ENCODE data around the gene THRB.

The THRB gene

DNA sequence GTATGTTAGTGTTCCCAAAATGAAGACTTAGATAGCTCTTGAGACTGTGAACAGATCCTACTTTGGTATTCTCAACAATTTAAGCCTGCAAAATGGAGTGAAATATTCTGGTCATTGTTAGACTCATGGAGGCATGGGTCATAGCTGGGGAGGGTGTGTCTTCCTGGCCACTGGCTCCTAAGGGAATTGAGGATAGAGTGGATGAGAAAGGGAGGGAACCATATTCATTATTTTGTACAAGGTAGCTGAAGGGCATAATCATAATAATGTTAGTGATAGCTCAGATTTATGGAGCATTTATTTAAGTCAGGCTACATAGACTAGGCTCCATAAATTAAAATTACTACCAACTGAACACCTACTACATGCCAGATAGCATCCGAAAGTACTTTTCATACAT lies 295.9 kb downstream of the THRB start:
- H3K9me2 ChIP-seq (replicated peaks; ENCODE audit: insufficient read depth, low read length), result no peaks in the 10 kb centered on the region
- no peak overlapping the region for H2AFZ ChIP-seq (ENCODE audit: low read depth, low read length, severe bottlenecking)
- TF ChIP-seq, protein P1, sequence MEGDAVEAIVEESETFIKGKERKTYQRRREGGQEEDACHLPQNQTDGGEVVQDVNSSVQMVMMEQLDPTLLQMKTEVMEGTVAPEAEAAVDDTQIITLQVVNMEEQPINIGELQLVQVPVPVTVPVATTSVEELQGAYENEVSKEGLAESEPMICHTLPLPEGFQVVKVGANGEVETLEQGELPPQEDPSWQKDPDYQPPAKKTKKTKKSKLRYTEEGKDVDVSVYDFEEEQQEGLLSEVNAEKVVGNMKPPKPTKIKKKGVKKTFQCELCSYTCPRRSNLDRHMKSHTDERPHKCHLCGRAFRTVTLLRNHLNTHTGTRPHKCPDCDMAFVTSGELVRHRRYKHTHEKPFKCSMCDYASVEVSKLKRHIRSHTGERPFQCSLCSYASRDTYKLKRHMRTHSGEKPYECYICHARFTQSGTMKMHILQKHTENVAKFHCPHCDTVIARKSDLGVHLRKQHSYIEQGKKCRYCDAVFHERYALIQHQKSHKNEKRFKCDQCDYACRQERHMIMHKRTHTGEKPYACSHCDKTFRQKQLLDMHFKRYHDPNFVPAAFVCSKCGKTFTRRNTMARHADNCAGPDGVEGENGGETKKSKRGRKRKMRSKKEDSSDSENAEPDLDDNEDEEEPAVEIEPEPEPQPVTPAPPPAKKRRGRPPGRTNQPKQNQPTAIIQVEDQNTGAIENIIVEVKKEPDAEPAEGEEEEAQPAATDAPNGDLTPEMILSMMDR (IDR thresholded peaks at IDR 0.05; ENCODE audit: insufficient read depth, low read length, poor library complexity, severe bottlenecking), result no peak
- H3K9me3 ChIP-seq (ENCODE audit: insufficient read depth, low read length), result no peaks in the 10 kb centered on the region
- H3K27ac ChIP-seq (ENCODE audit: low read depth, low read length), result no peak overlapping the region
- H3F3A ChIP-seq (ENCODE audit: insufficient read depth), result no peaks in the 10 kb centered on the region
- no peak overlapping the region for H3K4me2 ChIP-seq (ENCODE audit: low read depth, low read length, poor library complexity, severe bottlenecking)
- H3K4me3 ChIP-seq (ENCODE audit: insufficient read depth, low read length, poor library complexity, severe bottlenecking), result no peak overlapping the region
- H3K27me3 ChIP-seq (ENCODE audit: low read length), result peaks cover 5% of the 10 kb centered on the region; the same call in 1 of the 2 replicates
- no peak overlapping the region for H3K9ac ChIP-seq (ENCODE audit: low read length)
- no peaks in the 10 kb centered on the region for H3K36me3 ChIP-seq (ENCODE audit: low read length)
- no peaks in the 10 kb centered on the region for H4K20me1 ChIP-seq (ENCODE audit: low read depth, low read length)
- no peaks in the 10 kb centered on the region for H3K79me2 ChIP-seq (ENCODE audit: insufficient read depth, low read length)

DNA sequence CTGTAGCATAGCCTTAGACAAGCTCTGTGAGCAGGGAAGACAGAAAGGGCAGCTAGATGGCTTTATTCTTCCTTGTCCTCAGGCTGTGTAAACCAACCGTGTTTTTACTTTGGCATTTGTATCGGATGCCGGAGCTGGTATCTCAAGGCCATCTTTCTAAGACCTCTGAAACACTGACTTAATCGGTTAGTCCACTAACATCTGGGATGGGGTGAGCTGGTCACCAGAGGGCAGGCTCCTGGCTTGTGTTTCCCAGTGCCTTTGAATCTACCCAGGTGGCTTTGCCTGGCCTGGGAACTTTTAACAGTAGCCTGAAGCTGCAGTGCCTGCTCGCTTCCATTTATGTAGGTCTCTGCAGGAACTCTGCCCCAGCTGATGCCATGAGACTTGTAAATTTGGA lies 296.8 kb downstream of the THRB start:
- Histone ChIP-seq H3K79me2 (ENCODE audit: insufficient read depth, low read length) (no peaks in the 10 kb centered on the region), H3K36me3 (ENCODE audit: low read length) (no peaks in the 10 kb centered on the region), H3K9me2 (replicated peaks; ENCODE audit: insufficient read depth, low read length) (no peaks in the 10 kb centered on the region), H3K27ac (ENCODE audit: low read depth, low read length) (no peak overlapping the region), H3K4me3 (ENCODE audit: insufficient read depth, low read length, poor library complexity, severe bottlenecking) (no peak overlapping the region), H3K9me3 (ENCODE audit: insufficient read depth, low read length) (no peaks in the 10 kb centered on the region), H3K9ac (ENCODE audit: low read length) (no peak overlapping the region), H3K4me2 (ENCODE audit: low read depth, low read length, poor library complexity, severe bottlenecking) (no peak overlapping the region), H3F3A (ENCODE audit: insufficient read depth) (no peaks in the 10 kb centered on the region), H4K20me1 (ENCODE audit: low read depth, low read length) (no peaks in the 10 kb centered on the region), H3K27me3 (ENCODE audit: low read length) (peaks cover 5% of the 10 kb centered on the region; the same call in 1 of the 2 replicates), H2AFZ (ENCODE audit: low read depth, low read length, severe bottlenecking) (no peak overlapping the region)
- TF ChIP-seq, protein P1 (IDR thresholded peaks at IDR 0.05; ENCODE audit: insufficient read depth, low read length, poor library complexity, severe bottlenecking), result no peak
- TF ChIP-seq EZH2phosphoT487 (conservative IDR thresholded peaks at IDR 0.05; ENCODE audit: low read length), result no peak

DNA sequence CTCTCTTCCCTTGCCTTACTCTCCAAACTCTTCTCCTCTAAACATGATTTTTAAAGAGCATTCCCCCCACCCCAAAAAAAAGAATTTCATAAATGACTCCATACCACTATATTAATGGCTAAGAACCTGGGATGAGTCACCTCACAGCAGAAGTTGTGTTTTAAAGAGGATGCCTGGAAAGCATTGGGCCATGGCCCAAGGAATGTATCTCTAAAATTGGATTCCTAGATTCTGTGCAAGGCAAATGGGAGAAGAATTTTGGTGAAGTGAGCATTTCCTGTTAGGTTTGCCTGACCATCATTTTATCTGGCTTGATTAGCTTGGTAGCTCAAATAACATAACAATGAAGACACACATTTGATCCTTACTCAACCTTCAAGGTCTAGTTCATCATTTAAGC lies 298.1 kb downstream of the THRB start:
- H3K79me2 ChIP-seq (ENCODE audit: insufficient read depth, low read length), result no peaks in the 10 kb centered on the region
- no peaks in the 10 kb centered on the region for H3K27me3 ChIP-seq (ENCODE audit: low read length)

More for the DNA sequence above, 298.1 kb downstream of the THRB start:
- Histone ChIP-seq H3K4me2 (ENCODE audit: low read depth, low read length, poor library complexity, severe bottlenecking) (no peak overlapping the region), H3K36me3 (ENCODE audit: low read length) (no peaks in the 10 kb centered on the region), H3F3A (ENCODE audit: insufficient read depth) (no peaks in the 10 kb centered on the region), H2AFZ (ENCODE audit: low read depth, low read length, severe bottlenecking) (no peak overlapping the region), H3K27ac (ENCODE audit: low read depth, low read length) (no peak overlapping the region), H3K9me3 (ENCODE audit: insufficient read depth, low read length) (no peaks in the 10 kb centered on the region), H3K4me3 (ENCODE audit: insufficient read depth, low read length, poor library complexity, severe bottlenecking) (no peak overlapping the region), H3K9ac (ENCODE audit: low read length) (no peak overlapping the region), H3K9me2 (replicated peaks; ENCODE audit: insufficient read depth, low read length) (no peaks in the 10 kb centered on the region), H4K20me1 (ENCODE audit: low read depth, low read length) (no peaks in the 10 kb centered on the region)
- no peak for TF ChIP-seq EZH2phosphoT487 (conservative IDR thresholded peaks at IDR 0.05; ENCODE audit: low read length)
- TF ChIP-seq, protein P1 (IDR thresholded peaks at IDR 0.05; ENCODE audit: insufficient read depth, low read length, poor library complexity, severe bottlenecking), result no peak

Data from SU-DHL-6 (cell line).